Colonic mucosa (tissue), 4 donors: Measurements from ENCODE around the gene ZNF488. TPM values are rescaled to one million over a fixed set of nuclear protein-coding genes. Genes with fewer than 3 reads are reported as not detected.
"Not testable (repeated sequence)": the region's sequence is repeated elsewhere in the genome, so short reads cannot be mapped to it uniquely, and the experiment has no call there.

ENCODE experiments used
- DNase-seq: peaks from one replicate; pipeline ENCODE4 v3.0.0-alpha.2; 2020
- H3K27ac ChIP-seq: fragments of 200-600 bp; one replicate; pipeline ENCODE4 v1.8.0; 2021
- H3K27me3 ChIP-seq: fragments of 200-600 bp; one replicate; pipeline ENCODE4 v1.8.0; 2021
- H3K36me3 ChIP-seq: fragments of 200-600 bp; one replicate; pipeline ENCODE4 v1.8.0; 2021
- H3K4me1 ChIP-seq: fragments of 200-600 bp; one replicate; pipeline ENCODE4 v1.8.0; 2021; ENCODE audit warnings: mild to moderate bottlenecking
- H3K4me3 ChIP-seq: fragments of 200-600 bp; one replicate; pipeline ENCODE4 v1.8.0; 2021
- H3K9ac ChIP-seq, 2 donors: one replicate each; pipeline ENCODE4 v1.7.0; 2013; ENCODE audit warnings: control low read depth in 2 of 2, low read depth in 2 of 2, low read length in 2 of 2
- H3K9me3 ChIP-seq: fragments of 200-600 bp; one replicate; pipeline ENCODE4 v1.8.0; 2021
- CTCF ChIP-seq: fragments of 200-600 bp; IDR thresholded peaks from one replicate; pipeline ENCODE4 v1.8.0; 2022; ENCODE audit warnings: antibody characterized with exemption, mild to moderate bottlenecking
- intact Hi-C: fragments of 100-400 bp; cut with DNase I; formaldehyde crosslinking; loops from one replicate; pipeline ENCODE4 v1.14.1; 2022
- total RNA-seq, 2 donors: library from RNA; stranded (reverse); fragmentation: NEBNext Ultra II Directional in 1 of 2; extraction: Animal tissue kit (Norgen Biotek cat#: 25700) in 1 of 2; gene quantifications; one replicate each; pipeline ENCODE4 v1.2.1, GENCODE V29; 2021
- donor health status: healthy.
- donor health status: DM: no; HTN: no; CAD: no.
- donor health status: DM: no; HTN: no; CAD: no.

ZNF488 gene
- total RNA-seq, 2 donors from 2014 or later = 1.3 to 4.1 TPM

GRCh38 chr10:47420305-47421056 is 36.4 kb upstream of the ZNF488 start:
- no peak overlapping the region for H3K27ac ChIP-seq
- DNase-seq = no peak
- TF ChIP-seq CTCF = no peak
- no peak overlapping the region for H3K9ac ChIP-seq
- no peak overlapping the region for H3K4me3 ChIP-seq
- H3K4me1 ChIP-seq = no peaks in the 10 kb centered on the region
- H3K27me3 ChIP-seq = no peaks in the 10 kb centered on the region
- no peaks in the 10 kb centered on the region for H3K9me3 ChIP-seq
- intact Hi-C loops = no loop called here
- no peaks in the 10 kb centered on the region for H3K36me3 ChIP-seq

GRCh38 chr10:47419421-47419820 is 35.3 kb upstream of the ZNF488 start:
- intact Hi-C loops = no loop called here

GRCh38 chr10:47418966-47419365 is 34.9 kb upstream of the ZNF488 start:
- Histone ChIP-seq H3K9me3 (no peaks in the 10 kb centered on the region), H3K36me3 (no peaks in the 10 kb centered on the region), H3K27ac (no peak overlapping the region), H3K4me1 (no peaks in the 10 kb centered on the region), H3K4me3 (no peak overlapping the region), H3K27me3 (no peaks in the 10 kb centered on the region), H3K9ac (no peak overlapping the region)
- intact Hi-C loops = no loop called here
- DNase-seq = no peak
- no peak for TF ChIP-seq CTCF

More at GRCh38 chr10:47419421-47419820, 35.3 kb upstream of the ZNF488 start:
- Histone ChIP-seq H3K4me1 (no peaks in the 10 kb centered on the region), H3K27me3 (no peaks in the 10 kb centered on the region), H3K9me3 (no peaks in the 10 kb centered on the region), H3K36me3 (no peaks in the 10 kb centered on the region), H3K9ac (no peak overlapping the region), H3K27ac (no peak overlapping the region), H3K4me3 (no peak overlapping the region)
- TF ChIP-seq CTCF = no peak
- DNase-seq = no peak

GRCh38 chr10:47418321-47418720 is 34.2 kb upstream of the ZNF488 start:
- Histone ChIP-seq H3K36me3 (no peaks in the 10 kb centered on the region), H3K4me3 (no peak overlapping the region), H3K9me3 (no peaks in the 10 kb centered on the region), H3K27ac (no peak overlapping the region), H3K4me1 (no peaks in the 10 kb centered on the region), H3K27me3 (no peaks in the 10 kb centered on the region), H3K9ac (no peak overlapping the region)
- no peak for DNase-seq
- intact Hi-C loops = no loop called here
- no peak for TF ChIP-seq CTCF

GRCh38 chr10:47416305-47417218 is 32.5 kb upstream of the ZNF488 start:
- H3K36me3 ChIP-seq, DNase-seq, H3K9ac ChIP-seq, H3K9me3 ChIP-seq, H3K4me3 ChIP-seq, H3K27me3 ChIP-seq, H3K4me1 ChIP-seq, intact Hi-C loops, H3K27ac ChIP-seq: not testable (repeated sequence)
